Measurements from ENCODE around the gene SSBP2.

- no peak for TF ChIP-seq CTCF (IDR thresholded peaks at IDR 0.05)
- no peak for TF ChIP-seq POLR2A (IDR thresholded peaks at IDR 0.05)
- no peak for TF ChIP-seq POLR2AphosphoS5 (IDR thresholded peaks at IDR 0.05)
These were observed 1.7 kb downstream of the SSBP2 start for GRCh38 chr5:81749192-81749560.

Measured in suprapubic skin (tissue), 4 donors.